ENCODE results near the gene AAGAB.
"Not testable (repeated sequence)": the region's sequence is repeated elsewhere in the genome, so short reads cannot be mapped to it uniquely, and the experiment has no call there.

The AAGAB gene

GRCh38 chr15:67161881-67162280 lies 92.6 kb downstream of the AAGAB start:
- no peak for DNase-seq
- in situ Hi-C loops (cut with MboI; ENCODE audit: low pct_unique_long_range_greater_than_20kb, low sequenced_read_pairs), result no loop called here

- in situ Hi-C loops (cut with MboI; ENCODE audit: low pct_unique_long_range_greater_than_20kb, low sequenced_read_pairs), result no loop called here
- DNase-seq, result no peak
Measured at GRCh38 chr15:67161412-67161811, 93.0 kb downstream of the AAGAB start.

GRCh38 chr15:67158367-67158766 lies 96.1 kb downstream of the AAGAB start:
- in situ Hi-C loops (cut with MboI; ENCODE audit: low pct_unique_long_range_greater_than_20kb, low sequenced_read_pairs), result no loop called here

GRCh38 chr15:67157521-67158252 lies 96.8 kb downstream of the AAGAB start:
- DNase-seq, result peak; percentile 80
- in situ Hi-C loops (cut with MboI; ENCODE audit: low pct_unique_long_range_greater_than_20kb, low sequenced_read_pairs), result no loop called here

More at GRCh38 chr15:67158367-67158766, 96.1 kb downstream of the AAGAB start:
- DNase-seq, result no peak

- in situ Hi-C loops (cut with MboI; ENCODE audit: low pct_unique_long_range_greater_than_20kb, low sequenced_read_pairs), result no loop called here
- no peak for DNase-seq
Measured at GRCh38 chr15:67156834-67157233, 97.6 kb downstream of the AAGAB start.

- no peak for DNase-seq
- in situ Hi-C loops (cut with MboI; ENCODE audit: low pct_unique_long_range_greater_than_20kb, low sequenced_read_pairs), result no loop called here
Measured at GRCh38 chr15:67156426-67156825, 98.0 kb downstream of the AAGAB start.

- in situ Hi-C loops (cut with MboI; ENCODE audit: low pct_unique_long_range_greater_than_20kb, low sequenced_read_pairs), result no loop called here
- DNase-seq, result no peak
Measured at GRCh38 chr15:67154249-67154648, 100.2 kb downstream of the AAGAB start.

- in situ Hi-C loops (cut with MboI; ENCODE audit: low pct_unique_long_range_greater_than_20kb, low sequenced_read_pairs); DNase-seq: not testable (repeated sequence)
Measured at GRCh38 chr15:67153044-67153443, 101.4 kb downstream of the AAGAB start.

- DNase-seq, result no peak
- in situ Hi-C loops (cut with MboI; ENCODE audit: low pct_unique_long_range_greater_than_20kb, low sequenced_read_pairs), result no loop called here
Measured at GRCh38 chr15:67152429-67152828, 102.0 kb downstream of the AAGAB start.
